Hepatocyte (in vitro differentiated cells): ENCODE results near the gene PKIB. TPM values are rescaled to one million over a fixed set of nuclear protein-coding genes. Genes with fewer than 3 reads are reported as not detected.

Experiments
- DNase-seq: peaks from one replicate; pipeline ENCODE4 v3.0.0-alpha.2; 2016; ENCODE audit warnings: low spot score
- H2AFZ ChIP-seq: fragments of 200-600 bp; sonication (generic); 2 replicates; pipeline ENCODE4 v1.6.0; 2016; ENCODE audit warnings: antibody characterized with exemption, mild to moderate bottlenecking
- H3K27ac ChIP-seq: fragments of 200-600 bp; sonication (generic); 2 replicates; pipeline ENCODE4 v1.5.1; 2016; ENCODE audit warnings: mild to moderate bottlenecking
- H3K27me3 ChIP-seq: fragments of 200-600 bp; sonication (generic); 2 replicates; pipeline ENCODE4 v1.6.1; 2016
- H3K36me3 ChIP-seq: fragments of 200-600 bp; sonication (generic); replicated peaks from 2 replicates; pipeline ENCODE4 v1.5.1; 2016; ENCODE audit warnings: low read depth; ENCODE audit not compliant: insufficient read depth
- H3K4me1 ChIP-seq: fragments of 200-600 bp; sonication (generic); 2 replicates; pipeline ENCODE4 v1.5.1; 2016; ENCODE audit warnings: mild to moderate bottlenecking, moderate library complexity; ENCODE audit not compliant: insufficient read depth
- H3K4me2 ChIP-seq: fragments of 200-600 bp; sonication (generic); 2 replicates; pipeline ENCODE4 v1.6.0; 2016
- H3K4me3 ChIP-seq: fragments of 200-600 bp; sonication (generic); 2 replicates; pipeline ENCODE4 v1.5.1; 2016; ENCODE audit warnings: mild to moderate bottlenecking
- H3K79me2 ChIP-seq: fragments of 200-600 bp; sonication (generic); 2 replicates; pipeline ENCODE4 v1.6.0; 2017; ENCODE audit warnings: mild to moderate bottlenecking
- H3K9me2 ChIP-seq: fragments of 200-600 bp; sonication (generic); replicated peaks from 2 replicates; pipeline ENCODE4 v1.6.0; 2017; ENCODE audit warnings: mild to moderate bottlenecking; ENCODE audit not compliant: insufficient read depth
- H3K9me3 ChIP-seq: fragments of 200-600 bp; sonication (generic); 2 replicates; pipeline ENCODE4 v1.5.1; 2016; ENCODE audit warnings: low read depth, mild to moderate bottlenecking
- H4K20me1 ChIP-seq: fragments of 200-600 bp; sonication (generic); 2 replicates; pipeline ENCODE4 v1.6.0; 2016; ENCODE audit warnings: mild to moderate bottlenecking; ENCODE audit not compliant: insufficient read depth, poor library complexity, severe bottlenecking
- EZH2 ChIP-seq: fragments of 200-600 bp; sonication (generic); IDR thresholded peaks from 2 replicates; pipeline ENCODE4 v1.6.1; 2016; ENCODE audit warnings: antibody characterized with exemption, mild to moderate bottlenecking, borderline replicate concordance
- EZH2phosphoT487 ChIP-seq: fragments of 200-600 bp; sonication (generic); IDR thresholded peaks from one replicate; pipeline ENCODE4 v1.6.1; 2018; ENCODE audit warnings: antibody characterized with exemption, mild to moderate bottlenecking, low read depth, moderate library complexity; ENCODE audit not compliant: unreplicated experiment, severe bottlenecking
- WGBS: methylation state at CpG from one replicate; pipeline ENCODE4 v1.1.6; 2016; ENCODE audit warnings: low lambda C conversion rate; ENCODE audit errors: missing lambda C conversion rate; 5-methylcytosine and 5-hydroxymethylcytosine counted together
- polyA plus RNA-seq: library from polyadenylated mRNA; unstranded; fragments of >200 nt; fragmentation: Nextera tagmentation; extraction: Ambion mirVana; gene quantifications from 2 replicates; pipeline ENCODE4 v1.2.1, GENCODE V29; 2016
- total RNA-seq: library from RNA; depleted of rRNA; stranded (reverse); fragments of >200 nt; gene quantifications from 2 replicates; pipeline ENCODE4 v1.2.3, GENCODE V29; 2014
- TF ChIP-seq, protein P1 (sequence below): fragments of 200-600 bp; sonication (generic); IDR thresholded peaks from 2 replicates; pipeline ENCODE4 v1.5.1; 2016; ENCODE audit warnings: antibody characterized with exemption, mild to moderate bottlenecking; ENCODE audit not compliant: poor library complexity

The PKIB gene
- total and polyA plus RNA-seq, 2 experiments from 2014 or later = 73.8 to 144 TPM

DNA sequence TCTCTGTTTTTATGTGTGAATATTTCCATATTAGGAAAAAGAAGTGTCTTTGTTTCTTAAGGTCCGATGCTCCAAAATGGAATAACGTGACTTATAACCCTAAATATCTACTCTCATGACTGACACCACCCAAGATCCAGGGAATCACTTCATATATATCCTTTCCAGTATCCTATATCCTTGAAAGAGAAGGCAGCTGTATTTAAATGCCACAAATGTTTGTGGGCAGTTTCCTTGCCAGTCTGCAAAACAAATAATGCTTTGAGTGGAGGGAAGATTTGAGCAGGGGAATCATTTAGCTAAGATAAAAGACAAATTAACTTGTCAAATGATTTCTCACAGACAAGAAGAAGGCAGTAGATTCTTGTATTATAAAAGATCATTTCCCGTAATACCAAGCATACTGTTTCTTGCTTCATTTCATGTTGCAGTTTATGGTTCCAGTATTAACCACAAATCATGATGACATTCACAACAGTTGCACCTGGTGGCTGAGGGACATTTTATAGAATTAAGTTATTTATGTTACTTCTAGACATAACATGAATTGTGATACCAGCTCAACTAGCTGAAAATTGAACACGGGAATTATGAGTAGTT lies 139.3 kb downstream of the PKIB start:
- Histone ChIP-seq H2AFZ (no peak overlapping the region), H3K27ac (no peak overlapping the region), H3K9me2 (no peaks in the 10 kb centered on the region), H3K36me3 (no peaks in the 10 kb centered on the region), H3K79me2 (no peaks in the 10 kb centered on the region), H4K20me1 (no peaks in the 10 kb centered on the region), H3K4me2 (no peak overlapping the region), H3K4me3 (no peak overlapping the region), H3K9me3 (no peaks in the 10 kb centered on the region), H3K27me3 (no peaks in the 10 kb centered on the region), H3K4me1 (no peaks in the 10 kb centered on the region)
- WGBS = 92% methylated on average over 4 of the region's 4 CpGs
- DNase-seq = no peak
- TF ChIP-seq, protein P1, sequence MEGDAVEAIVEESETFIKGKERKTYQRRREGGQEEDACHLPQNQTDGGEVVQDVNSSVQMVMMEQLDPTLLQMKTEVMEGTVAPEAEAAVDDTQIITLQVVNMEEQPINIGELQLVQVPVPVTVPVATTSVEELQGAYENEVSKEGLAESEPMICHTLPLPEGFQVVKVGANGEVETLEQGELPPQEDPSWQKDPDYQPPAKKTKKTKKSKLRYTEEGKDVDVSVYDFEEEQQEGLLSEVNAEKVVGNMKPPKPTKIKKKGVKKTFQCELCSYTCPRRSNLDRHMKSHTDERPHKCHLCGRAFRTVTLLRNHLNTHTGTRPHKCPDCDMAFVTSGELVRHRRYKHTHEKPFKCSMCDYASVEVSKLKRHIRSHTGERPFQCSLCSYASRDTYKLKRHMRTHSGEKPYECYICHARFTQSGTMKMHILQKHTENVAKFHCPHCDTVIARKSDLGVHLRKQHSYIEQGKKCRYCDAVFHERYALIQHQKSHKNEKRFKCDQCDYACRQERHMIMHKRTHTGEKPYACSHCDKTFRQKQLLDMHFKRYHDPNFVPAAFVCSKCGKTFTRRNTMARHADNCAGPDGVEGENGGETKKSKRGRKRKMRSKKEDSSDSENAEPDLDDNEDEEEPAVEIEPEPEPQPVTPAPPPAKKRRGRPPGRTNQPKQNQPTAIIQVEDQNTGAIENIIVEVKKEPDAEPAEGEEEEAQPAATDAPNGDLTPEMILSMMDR = no peak
- no peak for TF ChIP-seq EZH2phosphoT487
- TF ChIP-seq EZH2 = no peak

DNA sequence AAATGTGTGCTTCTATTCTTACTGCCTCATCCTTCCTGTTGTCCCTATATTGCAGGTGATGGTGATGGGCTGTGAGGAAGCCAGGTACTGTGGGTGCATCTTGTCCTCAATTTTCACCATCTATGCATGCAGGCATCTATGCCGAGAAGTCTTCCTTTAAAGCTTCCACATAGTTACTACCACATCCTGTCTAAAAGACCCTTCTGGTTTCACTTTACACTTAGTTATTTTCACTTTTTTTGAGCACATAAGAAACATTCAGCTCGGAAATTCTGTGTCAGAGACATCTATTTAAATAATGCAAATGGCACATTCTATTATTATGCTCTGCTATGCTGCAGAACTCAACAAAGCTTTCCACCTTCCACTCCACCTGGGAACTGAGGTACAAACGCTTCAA lies 141.1 kb downstream of the PKIB start:
- no peak overlapping the region for H3K4me3 ChIP-seq
- no peak overlapping the region for H2AFZ ChIP-seq
- no peaks in the 10 kb centered on the region for H4K20me1 ChIP-seq
- 69% methylated on average over 3 of the region's 3 CpGs for WGBS
- no peak for TF ChIP-seq EZH2phosphoT487
- TF ChIP-seq EZH2 = no peak
- TF ChIP-seq, protein P1 = no peak
- H3K79me2 ChIP-seq = no peaks in the 10 kb centered on the region
- H3K36me3 ChIP-seq = no peaks in the 10 kb centered on the region
- no peak overlapping the region for H3K27ac ChIP-seq
- H3K9me2 ChIP-seq = no peaks in the 10 kb centered on the region
- no peaks in the 10 kb centered on the region for H3K4me1 ChIP-seq
- no peaks in the 10 kb centered on the region for H3K27me3 ChIP-seq
- no peaks in the 10 kb centered on the region for H3K9me3 ChIP-seq
- H3K4me2 ChIP-seq = no peak overlapping the region
- no peak for DNase-seq

DNA sequence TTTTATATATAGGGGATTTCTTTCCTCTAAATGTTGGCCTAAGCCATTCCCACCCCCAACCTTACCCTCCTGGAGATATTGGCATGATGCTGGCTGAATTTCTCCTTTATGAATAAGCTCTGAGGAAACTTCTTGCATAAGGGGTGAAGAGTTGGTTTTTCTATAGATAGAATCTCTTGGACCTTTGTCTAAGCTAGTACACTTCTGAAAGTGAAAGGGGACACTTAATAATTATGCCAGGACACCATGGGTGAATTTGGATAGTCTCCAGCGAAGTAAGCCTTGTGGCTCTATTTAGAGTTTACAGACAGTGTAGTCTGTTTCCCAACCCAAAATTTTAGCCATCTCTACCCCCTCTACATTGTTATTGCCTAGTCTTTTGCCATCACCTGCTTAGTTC lies 142.3 kb downstream of the PKIB start:
- Histone ChIP-seq H3K9me3 (no peaks in the 10 kb centered on the region), H3K79me2 (no peaks in the 10 kb centered on the region), H3K36me3 (no peaks in the 10 kb centered on the region), H3K27ac (no peak overlapping the region), H4K20me1 (no peaks in the 10 kb centered on the region), H3K27me3 (no peaks in the 10 kb centered on the region), H3K9me2 (no peaks in the 10 kb centered on the region), H3K4me3 (no peak overlapping the region), H3K4me2 (no peak overlapping the region), H3K4me1 (no peaks in the 10 kb centered on the region), H2AFZ (no peak overlapping the region)
- WGBS = 100% methylated on average over 1 of the region's 1 CpG
- TF ChIP-seq EZH2 = no peak
- TF ChIP-seq EZH2phosphoT487 = no peak
- TF ChIP-seq, protein P1 = no peak
- DNase-seq = no peak
